ENCODE results near the gene FAM156A.
"Not testable (repeated sequence)": the region's sequence is repeated elsewhere in the genome, so short reads cannot be mapped to it uniquely, and the experiment has no call there.

GRCh38 chrX:52974336-52974992 lies 16.1 kb upstream of the FAM156A start:
- TF ChIP-seq EZH2 (IDR thresholded peaks at IDR 0.05); POLR2AphosphoS5 (IDR thresholded peaks at IDR 0.05; ENCODE audit: borderline replicate concordance, low read depth, low read length); FOXP2 (optimal IDR thresholded peaks at IDR 0.05; ENCODE audit: control extremely low read depth, extremely low read length, insufficient read depth): not testable (repeated sequence)

Data from SK-N-MC (cell line).